PC-3 (cell line): ENCODE measurements around the gene SLC35E2B.
"Not testable (repeated sequence)": the region's sequence is repeated elsewhere in the genome, so short reads cannot be mapped to it uniquely, and the experiment has no call there.

ENCODE experiments used
- EZH2 ChIP-seq: fragments of 300-600 bp; sonication (generic); IDR thresholded peaks from one replicate; pipeline ENCODE4 v1.6.1; 2017; ENCODE audit warnings: antibody characterized with exemption, mild to moderate bottlenecking, low read length; ENCODE audit not compliant: unreplicated experiment
- EZH2phosphoT487 ChIP-seq: fragments of 300-600 bp; sonication (generic); IDR thresholded peaks from 2 replicates; pipeline ENCODE4 v1.6.1; 2018; ENCODE audit warnings: mild to moderate bottlenecking, antibody characterized with exemption, low read length, borderline replicate concordance
- TF ChIP-seq, protein P1 (sequence below): fragments of 300-600 bp; sonication (generic); conservative IDR thresholded peaks from 2 replicates; pipeline ENCODE4 v1.5.1; 2017; ENCODE audit warnings: antibody characterized with exemption, low read depth, mild to moderate bottlenecking, low read length

GRCh38 chr1:1737675-1738590 lies 45.3 kb upstream of the SLC35E2B start:
- TF ChIP-seq, protein P1, sequence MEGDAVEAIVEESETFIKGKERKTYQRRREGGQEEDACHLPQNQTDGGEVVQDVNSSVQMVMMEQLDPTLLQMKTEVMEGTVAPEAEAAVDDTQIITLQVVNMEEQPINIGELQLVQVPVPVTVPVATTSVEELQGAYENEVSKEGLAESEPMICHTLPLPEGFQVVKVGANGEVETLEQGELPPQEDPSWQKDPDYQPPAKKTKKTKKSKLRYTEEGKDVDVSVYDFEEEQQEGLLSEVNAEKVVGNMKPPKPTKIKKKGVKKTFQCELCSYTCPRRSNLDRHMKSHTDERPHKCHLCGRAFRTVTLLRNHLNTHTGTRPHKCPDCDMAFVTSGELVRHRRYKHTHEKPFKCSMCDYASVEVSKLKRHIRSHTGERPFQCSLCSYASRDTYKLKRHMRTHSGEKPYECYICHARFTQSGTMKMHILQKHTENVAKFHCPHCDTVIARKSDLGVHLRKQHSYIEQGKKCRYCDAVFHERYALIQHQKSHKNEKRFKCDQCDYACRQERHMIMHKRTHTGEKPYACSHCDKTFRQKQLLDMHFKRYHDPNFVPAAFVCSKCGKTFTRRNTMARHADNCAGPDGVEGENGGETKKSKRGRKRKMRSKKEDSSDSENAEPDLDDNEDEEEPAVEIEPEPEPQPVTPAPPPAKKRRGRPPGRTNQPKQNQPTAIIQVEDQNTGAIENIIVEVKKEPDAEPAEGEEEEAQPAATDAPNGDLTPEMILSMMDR: not testable (repeated sequence)
- not testable (repeated sequence) for TF ChIP-seq EZH2phosphoT487, EZH2
